Fibroblast of the conjunctiva (primary cell): ENCODE data around the gene FPR3.
"Not testable (repeated sequence)": the region's sequence is repeated elsewhere in the genome, so short reads cannot be mapped to it uniquely, and the experiment has no call there.

Source experiments
- DNase-seq: peaks from one replicate; pipeline ENCODE4 v3.0.0-alpha.2; 2010; ENCODE audit warnings: low read depth

The FPR3 gene

DNA sequence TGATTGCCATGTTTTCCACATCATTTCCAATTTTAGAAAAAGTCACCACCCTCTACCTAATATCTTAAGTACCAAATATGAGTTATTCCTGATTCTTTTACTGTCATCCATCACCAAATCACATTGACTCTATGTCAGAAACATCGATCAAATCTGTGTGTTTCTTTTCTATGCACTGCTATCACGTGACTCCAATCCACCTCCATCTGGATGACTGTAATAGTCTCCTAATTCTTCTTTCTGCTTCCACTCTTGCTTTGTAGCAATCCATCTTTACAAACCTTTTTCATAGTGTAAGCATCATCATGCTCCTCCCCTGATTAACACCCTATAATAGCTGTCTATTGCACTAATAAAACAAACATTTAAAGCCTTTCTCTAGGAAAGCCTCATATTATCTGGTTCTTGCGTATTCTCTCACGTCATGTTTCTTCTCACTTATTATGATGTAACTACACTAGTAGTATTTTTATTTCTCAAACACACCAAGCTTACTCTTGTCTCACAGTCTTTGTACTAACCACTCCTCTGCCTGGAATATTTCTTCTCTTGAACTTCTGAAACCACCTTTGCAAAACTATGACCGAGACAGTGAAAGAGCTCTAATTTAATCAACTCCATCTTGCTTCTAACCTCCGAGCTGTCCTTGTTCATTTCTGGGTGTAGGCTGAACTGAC, 10.7 kb upstream of the FPR3 start:
- no peak for DNase-seq

GRCh38 chr19:51784922-51785690, 9.9 kb upstream of the FPR3 start:
- DNase-seq = peak; percentile 12

GRCh38 chr19:51786646-51787494, 8.1 kb upstream of the FPR3 start:
- DNase-seq = no peak

DNA sequence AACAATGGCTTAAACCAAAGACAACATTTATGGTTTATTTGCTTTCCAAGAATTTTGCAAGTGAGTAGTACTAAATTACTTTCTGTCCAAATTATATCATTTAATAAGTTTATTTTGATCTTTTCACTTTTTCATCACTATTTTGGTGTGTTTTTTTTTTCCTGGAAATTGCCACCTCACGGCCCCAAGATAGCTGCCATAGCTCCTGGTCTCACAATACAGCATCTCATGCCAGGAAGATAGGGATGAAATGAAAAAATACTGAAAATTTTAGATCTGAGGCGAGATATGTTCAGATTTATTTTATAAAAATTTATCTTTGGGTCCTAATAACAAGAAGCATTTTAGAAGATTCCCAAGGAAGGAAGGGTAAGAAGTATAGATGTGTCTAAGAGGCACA, 6.9 kb upstream of the FPR3 start:
- no peak for DNase-seq

DNA sequence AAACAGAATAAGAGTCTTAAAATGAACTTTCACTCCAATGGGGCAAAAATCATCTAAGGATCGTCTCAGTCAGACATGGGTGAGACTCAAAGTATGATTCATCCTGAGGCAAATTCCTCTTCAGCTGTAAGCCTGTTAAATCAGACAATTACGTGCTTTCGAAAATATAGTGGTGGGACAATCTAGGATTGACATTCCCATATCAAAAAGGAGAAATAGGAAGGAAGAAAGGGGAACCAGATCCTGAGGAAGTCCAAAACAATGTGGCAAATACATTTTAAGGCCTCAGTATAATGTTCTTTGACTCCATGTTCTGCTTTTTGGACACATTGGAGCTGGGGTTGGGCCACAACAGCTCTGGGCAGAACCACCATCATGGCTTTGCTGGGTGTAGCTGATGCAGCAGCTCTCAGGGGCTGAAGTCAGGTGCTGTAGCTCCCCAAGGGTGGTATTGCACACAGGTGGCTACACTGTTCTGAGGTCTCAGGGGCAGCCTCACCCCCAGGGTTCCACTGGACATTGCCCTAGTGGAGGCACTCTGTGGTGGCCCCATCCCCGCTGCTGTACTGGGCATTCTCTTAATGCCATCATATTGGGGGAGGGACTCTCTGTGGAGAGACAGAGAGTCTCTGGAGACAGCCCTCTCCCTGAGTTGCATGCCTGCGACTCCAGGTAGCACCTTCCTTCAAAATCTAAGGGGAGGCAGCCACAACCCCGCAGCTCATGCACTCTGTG, 5.7 kb upstream of the FPR3 start:
- no peak for DNase-seq

GRCh38 chr19:51792932-51793331, 2.0 kb upstream of the FPR3 start:
- DNase-seq = no peak

GRCh38 chr19:51793994-51794393, 963 bp upstream of the FPR3 start:
- DNase-seq = no peak

DNA sequence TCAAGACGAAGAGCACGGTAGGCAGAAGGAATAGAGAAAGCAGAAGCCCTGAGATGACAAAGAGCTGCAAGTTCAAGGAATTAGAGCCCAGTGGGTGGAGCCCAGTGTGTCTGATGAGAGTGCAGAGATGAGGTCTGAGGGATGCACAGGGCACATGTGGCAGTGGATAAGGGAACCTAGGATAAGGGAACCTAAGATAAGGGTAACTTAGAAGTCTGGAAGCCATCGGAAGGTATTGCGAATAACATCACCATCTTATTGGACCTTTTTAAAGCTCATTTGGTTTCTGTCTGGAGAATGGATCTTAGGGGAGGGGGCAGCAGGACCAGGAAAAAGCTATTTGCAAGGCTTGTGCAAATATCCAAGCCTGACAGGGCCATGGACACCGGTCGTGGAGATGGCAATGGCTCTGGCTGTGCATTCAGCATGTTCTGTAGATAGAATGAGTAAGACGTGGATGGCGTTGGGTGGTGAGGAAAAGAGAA, 1.3 kb downstream of the FPR3 start:
- DNase-seq = no peak

DNA sequence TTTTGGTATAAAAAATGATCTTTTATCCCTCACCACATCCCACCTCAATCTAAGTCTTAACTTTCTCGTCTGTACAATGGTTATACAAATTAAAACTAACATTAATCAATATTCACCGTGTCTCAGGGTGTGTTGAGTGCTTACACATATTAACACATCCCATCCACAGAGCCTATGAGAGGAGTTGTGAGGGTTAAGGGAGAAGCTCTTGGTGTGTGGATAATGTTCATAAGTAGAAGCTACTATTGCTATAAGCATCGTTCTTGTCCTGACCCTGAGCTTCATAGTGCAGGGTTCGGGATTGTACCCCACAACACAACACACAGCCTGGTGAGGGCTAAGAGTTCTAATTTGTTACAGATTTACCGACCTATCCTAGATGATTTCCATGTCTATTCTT, 2.5 kb downstream of the FPR3 start:
- no peak for DNase-seq

- no peak for DNase-seq
Observed at GRCh38 chr19:51798062-51798461, 3.1 kb downstream of the FPR3 start.

GRCh38 chr19:51799034-51799773, 4.2 kb downstream of the FPR3 start:
- peak; percentile 90 for DNase-seq

DNA sequence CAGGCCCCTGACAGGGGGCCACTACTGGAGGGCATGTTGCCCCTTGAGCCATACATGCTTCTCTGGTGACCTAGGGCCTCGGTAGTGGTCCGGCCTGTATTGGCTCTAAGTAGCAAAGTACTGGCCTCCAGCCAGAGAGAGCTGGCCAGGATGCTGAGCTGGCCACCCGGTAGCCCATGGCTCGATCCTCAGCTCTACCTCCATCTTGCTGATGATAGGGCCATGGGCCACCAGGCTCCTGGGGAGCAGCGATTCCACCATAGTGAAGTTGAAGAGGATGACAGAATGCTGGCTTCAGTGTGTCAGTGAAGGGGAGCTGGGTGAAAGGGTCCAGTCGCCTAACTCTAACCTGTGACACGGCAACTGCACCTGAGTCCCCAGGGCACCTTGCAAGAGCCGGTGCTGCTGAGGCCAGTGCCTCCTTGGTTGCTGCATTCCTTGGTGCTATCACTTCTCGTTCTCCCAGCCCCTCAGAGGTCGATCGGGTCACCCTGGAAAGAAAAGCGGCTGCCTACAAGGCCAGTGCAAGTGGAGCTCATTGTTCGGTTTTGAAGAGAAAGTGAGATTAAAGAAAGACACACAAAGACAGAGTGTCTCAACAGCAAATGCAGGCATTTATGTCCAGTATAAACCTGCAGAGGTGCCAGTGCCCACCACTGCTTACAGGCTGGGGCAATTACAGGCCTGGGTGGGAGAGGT, 5.0 kb downstream of the FPR3 start:
- DNase-seq = no peak

- DNase-seq = no peak
Observed at GRCh38 chr19:51800473-51801244, 5.7 kb downstream of the FPR3 start.

DNA sequence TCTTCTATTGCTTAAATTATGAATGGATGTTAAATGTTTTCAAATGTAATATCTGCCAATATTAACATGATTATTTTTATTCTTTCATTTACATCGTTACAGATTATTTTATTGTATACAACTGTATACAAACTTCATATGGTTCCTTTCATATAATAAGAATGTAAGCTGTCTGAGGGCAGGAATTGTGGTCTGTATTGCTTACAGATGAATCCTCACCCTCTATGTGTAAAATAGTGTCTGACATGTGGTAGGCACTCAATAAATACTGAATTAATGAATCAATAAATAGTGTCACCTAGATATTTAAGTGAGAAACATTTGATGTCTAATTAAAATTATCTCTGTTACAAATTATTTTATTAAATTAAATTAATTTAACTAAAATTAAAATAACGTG, 7.8 kb downstream of the FPR3 start:
- no peak for DNase-seq

DNA sequence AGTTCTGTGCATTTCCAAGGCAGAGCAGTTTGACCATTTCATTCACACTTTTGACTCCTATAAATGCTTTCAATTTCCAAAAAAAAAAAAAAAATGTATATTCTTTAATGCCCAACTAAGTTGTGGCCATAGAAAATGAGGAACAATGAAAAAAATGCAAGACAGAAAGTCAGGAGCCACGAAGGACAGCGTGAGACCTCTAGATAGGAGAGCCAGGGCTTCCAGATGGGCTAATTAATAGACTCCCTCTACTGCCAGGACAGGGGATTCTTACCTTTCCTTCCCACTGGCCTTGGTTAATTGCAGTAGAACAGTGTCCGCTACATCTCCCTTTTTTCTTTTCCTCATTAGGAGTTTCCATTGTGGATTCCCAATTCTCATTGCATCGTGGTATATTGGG, 8.6 kb downstream of the FPR3 start:
- no peak for DNase-seq

- no peak for DNase-seq
Observed at GRCh38 chr19:51803967-51804366, 9.0 kb downstream of the FPR3 start.

DNA sequence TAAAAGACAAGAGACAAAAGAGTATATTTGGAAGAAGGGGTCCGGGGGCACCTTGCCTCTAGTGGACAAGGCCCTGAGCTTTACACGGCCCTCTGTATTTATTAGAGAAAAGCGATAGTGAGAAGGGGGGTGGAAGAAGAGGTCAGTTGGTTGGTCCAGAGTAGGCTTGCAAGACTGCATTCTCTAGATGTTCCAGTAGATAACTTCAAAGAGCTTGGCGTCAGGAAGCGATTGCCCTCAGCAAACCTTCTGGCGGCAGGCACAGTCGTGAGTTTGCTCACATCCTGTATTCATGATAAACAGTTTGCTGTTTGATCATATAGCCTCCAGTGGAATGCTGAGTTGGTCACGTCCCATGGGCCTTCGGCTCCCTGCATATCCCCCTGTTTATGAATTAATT, 9.8 kb downstream of the FPR3 start:
- DNase-seq = not testable (repeated sequence)

- not testable (repeated sequence) for DNase-seq
Observed at GRCh38 chr19:51805396-51805795, 10.4 kb downstream of the FPR3 start.

- DNase-seq = not testable (repeated sequence)
Observed at GRCh38 chr19:51806571-51806970, 11.6 kb downstream of the FPR3 start.
